Small intestine (tissue), 7 donors: ENCODE results near the gene HTRA1. TPM values are rescaled to one million over a fixed set of nuclear protein-coding genes. Genes with fewer than 3 reads are reported as not detected.
A peak's percentile ranks its signal among the peaks of the same experiment; 100 is the strongest.

Experiments used
- DNase-seq, 2 donors: peaks; one replicate each; pipeline versions ENCODE4 v3.0.0 to v3.0.0-alpha.2; 2013
- FAIRE-seq: peaks from 2 replicates; lab custom pipeline; 2012; peaks lifted over from hg19 to GRCh38; lab: Jason Lieb, UNC
- H3K27ac ChIP-seq, 3 donors: one replicate each; pipeline ENCODE4 v1.5.1; 2013; ENCODE audit warnings: low read length in 2 of 3, mild to moderate bottlenecking in 2 of 3, control low read depth in 1 of 3, inconsistent platforms in 1 of 3, low read depth in 1 of 3, moderate library complexity in 1 of 3
- H3K27me3 ChIP-seq, 3 donors: one replicate each; pipeline ENCODE4 v1.6.1; 2013; ENCODE audit warnings: low read length in 3 of 3, inconsistent platforms in 1 of 3; ENCODE audit not compliant: control insufficient read depth in 3 of 3, insufficient read depth in 3 of 3
- H3K36me3 ChIP-seq, 3 donors: one replicate each; pipeline ENCODE4 v1.6.1; 2013; ENCODE audit warnings: low read length in 3 of 3, inconsistent platforms in 1 of 3, low read depth in 1 of 3, mild to moderate bottlenecking in 1 of 3, moderate library complexity in 1 of 3; ENCODE audit not compliant: control insufficient read depth in 3 of 3, insufficient read depth in 2 of 3
- H3K4me1 ChIP-seq, 3 donors: one replicate each; pipeline ENCODE4 v1.6.1; 2013; ENCODE audit warnings: low read length in 2 of 3, inconsistent platforms in 1 of 3, low read depth in 1 of 3, mild to moderate bottlenecking in 1 of 3, moderate library complexity in 1 of 3; ENCODE audit not compliant: control insufficient read depth in 3 of 3, insufficient read depth in 2 of 3
- H3K4me3 ChIP-seq, 3 donors: one replicate each; pipeline ENCODE4 v1.5.1; 2013; ENCODE audit warnings: low read length in 3 of 3, control low read depth in 1 of 3, inconsistent platforms in 1 of 3, low read depth in 1 of 3, mild to moderate bottlenecking in 1 of 3, moderate library complexity in 1 of 3
- H3K9me3 ChIP-seq, 2 donors: one replicate each; pipeline ENCODE4 v1.6.1; 2013; ENCODE audit warnings: low read depth in 1 of 2, low read length in 1 of 2; ENCODE audit not compliant: control insufficient read depth in 2 of 2, insufficient read depth in 1 of 2
- WGBS, 3 donors: extraction: QIAGEN DNeasy Blood & Tissue Kit; methylation state at CpG; one replicate each; pipeline ENCODE4 v1.1.7; 2013; 5-methylcytosine and 5-hydroxymethylcytosine counted together
- polyA plus RNA-seq, 4 donors: library from polyadenylated mRNA; stranded (reverse) in 3 of 4; unstranded in 1 of 4; fragments of 200-250 nt in 3 of 4; fragments of 120-200 nt in 1 of 4; gene quantifications; one replicate each; pipeline versions ENCODE4 v1.2.1 to v1.2.3, GENCODE V29; 2013
- donor health status: healthy with polysubstance abuse.
- donor health status: control.
- donor health status: control.
- donor health status: Bipolar disorder and iron deficiency.
- donor health status: healthy.

HTRA1 gene
- polyA plus RNA-seq, 4 donors: 1.6 to 44.7 (median 15.4) TPM

DNA sequence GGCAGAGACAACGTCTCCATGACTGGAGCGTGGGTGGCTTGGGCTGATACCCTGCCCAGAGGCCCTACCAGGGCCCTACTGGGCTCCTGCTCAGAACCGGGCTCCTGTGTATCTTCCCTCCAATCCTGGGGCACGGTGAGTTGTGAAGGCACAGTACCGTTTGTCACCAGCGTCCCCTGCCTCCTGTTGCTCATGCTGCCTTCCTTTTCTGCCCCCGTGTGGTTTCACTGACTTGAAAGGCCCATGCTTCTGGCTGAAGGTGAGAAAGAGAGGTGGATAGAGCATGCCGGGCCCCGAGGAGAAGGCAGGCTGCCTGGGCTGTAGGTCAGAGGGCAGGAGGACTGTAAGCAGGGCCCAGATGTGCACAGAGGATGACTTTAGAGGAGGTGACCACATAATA, 90.1 kb downstream of the HTRA1 start:
- no peaks in the 10 kb centered on the region for H3K27me3 ChIP-seq
- H3K36me3 ChIP-seq: peaks cover 0 to 2% (median 2%) of the 10 kb centered on the region in 3 donors
- DNase-seq (peak in 1 of 2 donors; percentile 59), FAIRE-seq (no peak)
- H3K4me3 ChIP-seq: no peak overlapping the region
- H3K27ac ChIP-seq: peak overlapping the region in 1 of 3 donors; percentile 15
- peaks cover 5 to 60% (median 6%) of the 10 kb centered on the region in 3 donors for H3K4me1 ChIP-seq
- H3K9me3 ChIP-seq: no peaks in the 10 kb centered on the region
- WGBS, 3 donors: 36 to 43% (median 36%) methylated on average over 9 of the region's 9 CpGs

DNA sequence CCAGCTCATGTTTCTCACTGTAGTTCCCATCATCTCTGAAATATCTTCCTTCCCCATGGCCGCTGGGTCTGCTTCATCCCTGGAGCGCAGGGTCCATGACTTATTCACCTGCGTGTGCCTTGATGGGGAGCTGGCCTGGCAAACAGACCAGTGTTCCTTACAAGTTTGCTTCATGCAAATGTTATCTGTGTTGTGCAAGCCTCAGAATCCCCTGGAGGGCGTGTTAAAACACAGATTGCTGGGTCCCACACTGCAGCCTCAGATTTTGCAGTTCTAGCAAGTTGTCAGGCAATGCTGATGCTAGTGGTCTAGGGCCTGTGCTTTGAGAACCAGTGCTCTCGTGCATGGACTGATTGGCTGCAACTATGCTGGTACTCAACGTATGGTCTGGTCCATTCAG, 92.0 kb downstream of the HTRA1 start:
- FAIRE-seq (no peak), DNase-seq (no peak)
- Histone ChIP-seq H3K4me3 (no peak overlapping the region), H3K36me3 (peaks cover 0 to 2% (median 2%) of the 10 kb centered on the region in 3 donors), H3K9me3 (no peaks in the 10 kb centered on the region), H3K4me1 (peaks cover 4 to 53% (median 4%) of the 10 kb centered on the region in 3 donors), H3K27ac (no peak overlapping the region), H3K27me3 (no peaks in the 10 kb centered on the region)
- 85 to 90% (median 87%) methylated on average over 6 of the region's 6 CpGs for WGBS, 3 donors

DNA sequence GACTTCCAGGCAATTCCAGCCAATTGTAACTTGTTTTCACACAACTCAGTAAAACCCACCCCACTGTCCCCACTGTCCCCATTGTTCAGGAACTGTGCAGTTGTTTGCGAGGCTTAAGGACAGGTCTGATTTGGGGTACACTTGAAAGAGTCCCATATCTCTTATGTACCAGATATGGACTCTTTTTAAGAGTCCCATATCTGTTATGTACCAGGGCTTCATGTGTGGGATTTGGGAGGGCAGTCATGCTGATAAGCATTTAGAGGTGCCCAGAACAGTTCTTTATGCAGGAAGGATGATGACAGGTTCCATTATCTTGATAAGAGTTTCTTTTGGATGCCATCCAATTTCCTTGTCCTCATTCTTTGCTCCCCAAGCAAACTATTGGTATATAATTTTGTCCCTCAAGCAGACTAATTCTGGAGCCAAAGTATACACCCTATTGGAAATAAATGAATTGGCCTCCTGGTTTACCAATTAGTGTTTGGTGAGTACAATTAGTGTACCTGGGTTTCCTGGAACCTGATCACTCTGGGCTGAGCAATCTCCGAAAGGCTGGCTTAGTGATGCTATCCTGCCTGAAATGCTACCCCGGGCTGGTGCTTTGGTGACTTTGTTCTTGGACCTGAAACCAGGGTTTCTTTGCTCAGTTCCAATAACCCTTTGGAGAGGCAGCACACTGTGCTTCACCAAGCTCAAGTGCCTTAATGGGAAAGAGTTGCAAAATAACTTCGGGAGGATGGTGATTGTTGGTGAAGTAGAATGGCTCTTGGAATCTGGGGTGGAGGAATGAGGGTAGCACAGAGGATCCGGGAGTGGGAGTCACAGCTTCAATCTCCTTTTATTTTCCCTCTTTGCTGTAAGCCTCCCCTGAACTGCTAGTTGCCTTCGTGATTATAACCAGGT, 93.0 kb downstream of the HTRA1 start:
- H3K27ac ChIP-seq: peak overlapping the region in 1 of 3 donors; percentile 5
- no peak overlapping the region for H3K4me3 ChIP-seq
- H3K27me3 ChIP-seq: no peaks in the 10 kb centered on the region
- FAIRE-seq (no peak), DNase-seq (no peak)
- H3K4me1 ChIP-seq: peaks cover 2 to 44% (median 10%) of the 10 kb centered on the region in 3 donors
- no peaks in the 10 kb centered on the region for H3K9me3 ChIP-seq
- WGBS, 3 donors: 65 to 76% (median 71%) methylated on average over 6 of the region's 6 CpGs
- peaks cover 0 to 2% (median 2%) of the 10 kb centered on the region in 3 donors for H3K36me3 ChIP-seq

DNA sequence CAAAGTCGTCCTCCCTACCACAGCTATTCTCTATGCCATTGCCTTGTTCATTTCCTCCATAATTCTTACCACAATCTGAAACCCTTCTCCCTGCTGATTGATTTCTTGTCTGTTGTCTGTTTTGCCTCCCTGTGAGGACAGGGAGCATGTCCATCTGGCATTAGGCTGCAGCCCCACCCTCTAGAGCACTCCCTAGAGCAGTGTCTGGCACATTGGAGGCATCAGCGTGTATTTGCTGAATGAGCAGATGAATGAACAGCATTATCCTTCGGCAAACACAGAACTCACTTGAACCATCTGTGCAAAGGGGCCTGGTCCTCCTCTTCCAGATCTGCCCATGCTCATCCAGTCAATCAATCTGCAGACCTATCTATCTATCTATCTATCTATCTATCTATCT, 94.1 kb downstream of the HTRA1 start:
- Histone ChIP-seq H3K4me3 (no peak overlapping the region), H3K27me3 (no peaks in the 10 kb centered on the region), H3K36me3 (peaks cover 0 to 2% (median 2%) of the 10 kb centered on the region in 3 donors), H3K4me1 (peaks cover 2 to 34% (median 10%) of the 10 kb centered on the region in 3 donors), H3K27ac (peak overlapping the region in 1 of 3 donors; percentile 61), H3K9me3 (no peaks in the 10 kb centered on the region)
- FAIRE-seq (no peak), DNase-seq (no peak)
- WGBS, 3 donors: 76 to 88% (median 83%) methylated on average over 3 of the region's 3 CpGs

DNA sequence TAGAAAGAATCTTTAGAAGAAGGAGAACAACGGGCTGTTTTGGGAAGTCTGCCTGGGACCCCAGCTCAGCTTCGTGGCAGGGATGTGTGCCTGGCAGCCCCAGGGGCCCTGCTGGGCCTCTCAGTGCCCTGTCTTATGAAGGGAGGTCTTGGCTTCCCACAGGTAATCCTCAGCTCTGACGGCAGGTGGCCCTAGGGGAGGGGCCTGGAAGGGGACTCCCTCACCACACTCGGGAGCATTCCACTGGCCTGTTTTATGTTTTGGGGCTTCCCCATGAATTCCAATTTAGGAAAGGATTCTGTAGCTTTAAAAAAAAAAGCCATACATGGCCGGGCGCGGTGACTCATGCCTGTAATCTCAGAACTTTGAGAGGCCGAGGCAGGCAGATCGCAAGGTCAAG, 96.2 kb downstream of the HTRA1 start:
- Histone ChIP-seq H3K36me3 (peaks cover 0 to 3% (median 3%) of the 10 kb centered on the region in 3 donors), H3K27ac (peak overlapping the region in 2 of 3 donors; percentile 21), H3K4me3 (no peak overlapping the region), H3K4me1 (peaks cover 2 to 22% (median 10%) of the 10 kb centered on the region in 3 donors), H3K27me3 (no peaks in the 10 kb centered on the region), H3K9me3 (no peaks in the 10 kb centered on the region)
- DNase-seq (peak in 1 of 2 donors; percentile 48), FAIRE-seq (no peak)
- 10 to 35% (median 20%) methylated on average over 9 of the region's 9 CpGs for whole genome bisulfite sequencing, 3 donors

DNA sequence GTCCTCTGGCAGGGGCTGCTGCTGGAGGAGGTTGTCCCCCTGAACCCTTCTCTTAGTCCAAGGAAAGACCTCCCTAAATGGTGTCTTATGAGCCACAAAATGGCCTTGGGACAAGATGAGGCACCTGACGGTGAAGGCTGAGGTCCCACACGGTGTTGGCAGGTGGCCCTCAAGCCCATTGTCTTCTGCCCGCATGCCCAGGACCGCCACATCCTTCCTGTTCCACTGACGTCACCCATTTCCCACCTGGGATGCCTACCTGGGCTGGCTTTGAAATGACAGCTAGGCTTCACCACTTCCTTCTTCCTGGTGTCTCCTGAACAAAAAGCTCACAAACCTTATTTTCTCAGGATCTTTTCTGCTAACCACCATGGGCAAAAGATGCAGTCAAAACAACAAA, 97.1 kb downstream of the HTRA1 start:
- no peaks in the 10 kb centered on the region for H3K27me3 ChIP-seq
- WGBS, 3 donors: 58 to 76% (median 61%) methylated on average over 5 of the region's 5 CpGs
- no peaks in the 10 kb centered on the region for H3K9me3 ChIP-seq
- no peak for FAIRE-seq
- no peak overlapping the region for H3K4me3 ChIP-seq
- peak overlapping the region in 1 of 3 donors; percentile 65 for H3K27ac ChIP-seq
- peaks cover 0 to 7% (median 3%) of the 10 kb centered on the region in 3 donors for H3K36me3 ChIP-seq
- DNase-seq: no peak
- peaks cover 2 to 23% (median 10%) of the 10 kb centered on the region in 3 donors for H3K4me1 ChIP-seq

DNA sequence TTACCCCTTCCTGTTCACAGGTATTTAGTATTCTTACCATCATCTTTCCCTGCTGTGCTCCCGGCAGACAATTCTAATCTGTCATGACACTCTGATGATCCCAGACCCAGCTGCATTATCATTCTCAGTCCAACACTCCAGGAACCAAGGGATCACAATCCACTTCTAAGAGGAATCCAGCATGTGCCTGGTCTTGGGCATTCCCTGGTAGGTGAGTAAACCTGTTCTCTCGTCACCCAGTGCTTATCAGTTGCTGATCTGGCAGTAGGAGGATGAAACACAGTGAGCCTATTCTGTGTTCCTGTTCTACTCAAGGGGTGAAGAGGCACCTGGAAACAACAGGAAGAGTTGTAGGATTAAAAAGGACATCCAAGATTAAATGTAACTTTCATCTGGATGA, 97.9 kb downstream of the HTRA1 start:
- FAIRE-seq (no peak), DNase-seq (no peak)
- peaks cover 4 to 31% (median 10%) of the 10 kb centered on the region in 3 donors for H3K4me1 ChIP-seq
- H3K27ac ChIP-seq: peak overlapping the region in 1 of 3 donors; percentile 65
- no peak overlapping the region for H3K4me3 ChIP-seq
- H3K36me3 ChIP-seq: peaks cover 0 to 10% (median 3%) of the 10 kb centered on the region in 3 donors
- H3K9me3 ChIP-seq: no peaks in the 10 kb centered on the region
- H3K27me3 ChIP-seq: no peaks in the 10 kb centered on the region
- 46 to 53% (median 47%) methylated on average over 2 of the region's 2 CpGs for WGBS, 3 donors

DNA sequence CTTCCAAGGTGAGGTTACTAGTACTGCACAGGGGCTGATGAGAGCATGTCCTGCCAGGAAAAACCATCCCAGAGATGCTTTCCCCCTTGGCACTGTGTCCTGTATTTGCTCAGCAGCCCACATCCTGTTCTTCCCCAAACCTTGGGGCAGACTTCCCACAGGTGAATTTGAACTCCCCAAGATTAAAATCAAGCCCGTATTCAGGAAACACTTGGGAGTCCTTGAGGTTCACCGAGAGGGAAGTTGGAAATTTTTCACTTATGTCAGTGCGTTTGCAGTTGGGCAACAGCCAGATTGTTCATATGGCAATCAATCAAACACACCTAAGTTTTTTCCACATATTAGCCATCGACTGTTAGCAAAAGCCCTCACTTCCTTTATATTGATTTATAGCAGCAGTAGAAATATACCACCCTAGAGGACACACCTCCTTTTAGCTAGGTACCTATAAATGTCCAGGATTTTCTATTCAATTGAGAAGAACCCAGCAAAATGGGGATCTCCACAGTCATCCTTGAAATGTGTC, 99.0 kb downstream of the HTRA1 start, which contains the start of gene DMBT1:
Gene DMBT1, plus strand, starts transcription at position 476 of the 526 bp plus-strand sequence. Its CDS starts 17 bp downstream, at position 493.
- H3K27ac ChIP-seq: peak within 1 kb of the TSS in 2 of 3 donors; percentile 39 to 80
- H3K4me1 ChIP-seq: peaks cover 4 to 30% (median 10%) of the 10 kb centered on the region in 3 donors
- FAIRE-seq (no peak), DNase-seq (peak in 1 of 2 donors; percentile 80)
- H3K27me3 ChIP-seq: no peaks in the 10 kb centered on the region
- H3K9me3 ChIP-seq: no peaks in the 10 kb centered on the region
- H3K4me3 ChIP-seq: peak within 1 kb of the TSS in 2 of 3 donors; percentile 20 to 46
- WGBS, 3 donors: 6 to 22% (median 6%) methylated on average over 4 of the region's 4 CpGs
- peaks cover 0 to 10% (median 3%) of the 10 kb centered on the region in 3 donors for H3K36me3 ChIP-seq
